SKM-1 (cell line): ENCODE results near the gene GALNT2.
A peak's percentile ranks its signal among the peaks of the same experiment; 100 is the strongest.

Experiments used
- DNase-seq: peaks from one replicate; lab custom pipeline; 2025; ENCODE audit not compliant: unreplicated experiment; lab: John Stamatoyannopoulos, UW

The GALNT2 gene

DNA sequence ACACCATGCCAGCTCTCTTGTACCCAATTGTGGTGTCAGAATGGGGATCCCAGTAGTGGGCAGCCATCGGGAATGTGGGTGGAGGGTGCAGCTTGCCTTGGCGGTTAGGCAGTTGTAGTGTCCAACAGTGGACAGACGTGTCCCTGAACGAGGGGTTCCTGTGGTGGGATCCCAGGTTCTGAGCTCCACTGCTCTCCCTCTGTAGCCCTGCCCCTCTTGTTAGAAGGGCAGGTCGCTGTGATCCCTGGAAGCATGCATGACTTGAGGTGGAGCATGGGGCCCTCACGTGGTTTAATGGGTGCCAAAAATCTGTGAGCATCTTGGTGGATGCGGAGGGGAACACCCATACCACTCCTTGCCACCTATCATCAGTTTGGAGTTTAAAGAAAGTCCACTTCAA, 4.3 kb downstream of the GALNT2 start:
- no peak for DNase-seq

DNA sequence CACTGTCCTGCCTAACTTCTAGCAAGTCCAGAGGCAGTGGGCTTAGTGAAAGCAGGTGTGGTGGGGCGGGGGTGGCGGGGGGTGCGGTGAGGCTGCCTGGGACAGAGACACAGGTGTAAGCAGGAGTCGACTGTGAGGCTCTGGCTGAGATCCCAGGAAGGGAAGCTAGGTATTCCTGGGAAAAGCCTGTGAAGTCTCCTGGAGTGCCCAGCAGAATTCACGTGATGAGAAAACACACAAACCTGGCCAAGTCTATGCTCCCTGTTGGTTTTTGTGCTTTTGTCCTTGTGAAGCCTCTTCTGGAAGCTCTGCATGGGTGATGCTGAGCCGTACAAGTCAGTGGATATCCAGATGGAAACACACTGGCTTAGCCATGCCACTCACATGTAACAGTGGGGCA, 5.3 kb downstream of the GALNT2 start:
- DNase-seq = no peak

DNA sequence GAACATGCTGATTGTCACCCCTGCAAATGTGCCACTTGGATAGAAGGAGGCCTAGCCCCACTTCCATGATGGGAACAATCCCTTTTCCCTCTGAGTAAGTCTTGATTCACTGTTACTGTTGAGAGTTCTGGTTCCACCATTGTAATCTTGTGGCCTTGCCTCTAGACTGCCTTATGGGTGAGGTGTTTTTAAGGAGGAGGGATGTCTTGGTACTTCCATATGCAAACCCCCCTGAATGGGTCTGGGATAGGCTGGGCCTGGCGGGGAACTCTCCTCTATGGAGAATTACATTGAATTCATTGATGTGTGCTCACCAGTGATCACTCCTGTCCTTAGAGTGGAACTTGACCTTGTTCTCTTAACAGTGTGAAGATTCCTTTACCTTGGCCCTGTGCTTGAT, 5.8 kb downstream of the GALNT2 start:
- no peak for DNase-seq

DNA sequence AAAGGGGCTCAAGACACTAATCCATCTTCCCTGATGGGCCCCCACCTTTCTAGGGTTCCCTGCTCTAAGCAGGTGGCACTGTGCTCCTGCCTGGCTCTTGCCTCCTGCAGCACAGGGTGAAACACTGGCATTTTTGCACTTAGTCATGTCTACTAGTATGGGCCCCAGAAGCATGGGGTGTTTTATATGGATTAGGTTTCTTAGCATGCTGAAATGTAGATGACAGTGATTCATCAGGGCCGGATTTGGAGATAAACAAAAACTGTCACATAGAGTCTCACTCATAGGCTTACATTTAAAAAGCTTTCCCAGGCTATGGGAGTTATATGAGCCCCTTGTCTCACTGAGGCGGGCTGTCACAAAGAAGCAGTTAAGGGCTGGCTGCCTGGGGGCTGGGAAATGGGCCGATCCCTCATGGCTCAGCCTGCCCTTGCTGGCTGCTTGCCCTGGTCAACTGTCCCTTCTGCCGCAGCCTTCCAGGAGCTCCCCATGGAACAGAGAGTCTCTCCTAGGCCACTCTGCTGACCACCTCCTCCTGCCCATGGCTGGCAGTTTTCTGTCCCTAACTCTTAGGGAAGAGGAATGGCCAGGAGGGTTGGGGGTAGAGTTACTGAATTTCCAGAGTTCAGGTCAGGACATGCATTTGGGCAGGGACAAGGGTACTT, 6.5 kb downstream of the GALNT2 start:
- DNase-seq = no peak

DNA sequence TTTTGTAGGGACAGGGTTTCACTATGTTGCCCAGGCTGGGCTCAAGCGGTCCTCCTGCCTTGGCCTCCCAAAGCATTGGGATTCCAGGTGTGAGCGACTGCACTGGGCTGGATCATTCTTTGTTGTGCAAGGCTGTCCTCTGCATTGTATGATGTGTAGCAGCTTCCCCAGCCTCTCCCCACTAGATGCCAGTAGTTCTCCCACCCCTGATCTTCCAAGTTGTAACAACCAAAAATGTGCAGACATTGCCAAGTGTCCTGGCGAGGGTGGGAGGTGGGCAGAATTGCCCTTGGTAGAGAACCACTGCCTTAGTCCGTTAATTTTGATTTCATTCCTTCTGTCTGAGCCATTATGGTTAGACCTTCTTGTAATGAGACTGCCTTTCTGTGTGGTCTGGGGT, 7.2 kb downstream of the GALNT2 start:
- DNase-seq = no peak

DNA sequence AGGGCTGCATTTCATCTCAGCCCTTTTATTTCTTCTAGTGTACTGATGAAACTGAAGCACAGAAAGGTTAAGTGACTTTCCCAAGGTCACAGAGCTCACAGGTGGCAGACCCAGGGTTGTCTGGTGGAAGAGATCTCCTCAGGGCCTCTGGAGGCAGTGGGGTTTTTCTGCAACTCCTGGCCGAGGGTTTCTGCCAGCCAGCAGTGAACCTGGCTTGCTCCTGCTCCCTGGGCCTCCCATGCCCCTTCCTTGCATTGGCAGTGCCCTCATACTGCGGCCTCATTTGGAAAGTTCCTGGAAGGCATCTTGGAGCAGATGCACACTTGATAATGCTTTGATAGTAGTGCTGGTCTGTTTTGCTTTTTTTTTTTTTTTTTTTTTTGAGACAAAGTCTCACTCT, 7.7 kb downstream of the GALNT2 start:
- DNase-seq = no peak

DNA sequence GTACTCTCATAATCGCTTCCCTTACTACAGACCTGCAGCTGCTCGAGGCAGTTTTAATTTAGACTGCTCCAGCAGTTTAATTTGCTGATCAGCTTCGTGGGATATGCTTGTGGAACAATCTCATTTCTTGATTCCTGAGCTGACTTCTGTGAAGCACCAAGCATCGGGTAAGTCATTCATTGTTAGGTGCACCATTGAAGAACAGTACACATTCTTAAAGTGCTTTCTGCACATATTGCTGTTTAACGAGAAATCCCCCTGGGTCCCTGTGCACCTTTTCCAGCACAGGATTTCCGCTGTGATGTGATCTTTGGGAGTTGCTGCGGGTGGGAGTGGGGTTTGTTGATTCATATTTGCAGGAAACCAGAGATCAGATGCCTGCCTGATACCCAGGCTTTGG, 9.1 kb downstream of the GALNT2 start:
- DNase-seq = no peak

DNA sequence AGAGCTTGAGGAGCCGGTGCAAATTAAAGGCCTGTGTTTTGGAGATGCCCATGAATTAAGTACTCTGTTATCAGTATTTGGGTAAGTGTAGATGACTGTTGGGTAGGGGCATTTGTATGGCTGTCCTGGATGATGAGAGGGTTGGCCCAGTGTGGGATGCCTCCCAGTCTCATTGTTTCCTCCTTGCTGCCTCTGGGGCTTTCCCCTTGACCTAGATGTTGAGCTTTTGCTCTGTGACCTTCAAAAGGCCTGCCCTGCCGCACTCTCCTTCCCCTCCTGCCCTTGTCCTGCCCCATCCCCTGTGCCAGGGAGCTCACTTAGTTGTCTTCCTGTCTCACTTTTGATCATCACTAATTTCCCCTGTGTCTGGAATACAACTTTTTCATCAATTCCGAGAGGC, 10.0 kb downstream of the GALNT2 start:
- DNase-seq = no peak

DNA sequence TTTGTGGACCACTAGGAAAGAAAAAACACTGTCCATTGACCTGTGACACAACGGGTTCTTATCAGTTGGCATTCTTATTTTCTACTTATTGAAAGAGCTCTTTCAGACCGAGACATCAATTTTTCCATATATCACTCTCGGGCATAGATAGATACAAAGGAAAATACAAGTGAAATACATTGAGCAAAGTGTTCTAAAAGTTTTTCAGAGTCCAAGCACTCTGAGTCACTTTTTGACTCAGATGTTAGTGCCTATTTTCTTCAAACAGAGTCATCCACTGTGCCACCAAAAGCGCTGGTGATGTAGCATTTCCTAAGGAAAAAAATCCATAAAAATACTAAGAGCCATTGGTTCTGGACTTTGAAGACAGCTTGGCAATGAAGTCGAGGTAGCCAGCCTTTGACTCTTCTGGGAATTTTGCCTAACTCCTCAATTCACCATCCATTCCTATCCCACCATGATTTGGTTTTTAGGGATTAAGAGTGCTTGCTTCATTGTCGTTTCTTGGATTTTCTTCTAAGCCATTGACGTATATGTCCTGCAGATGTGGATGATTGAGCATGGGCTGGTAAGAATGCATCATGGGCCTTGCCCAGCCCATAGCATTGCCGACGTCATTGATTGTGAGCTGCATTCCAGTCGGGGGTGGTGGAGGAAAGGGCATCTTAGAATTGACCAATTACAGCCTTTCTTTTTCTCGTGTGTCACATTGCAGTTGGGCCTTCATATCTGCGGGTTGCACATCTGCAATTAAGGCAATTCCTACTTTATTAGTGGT, 10.6 kb downstream of the GALNT2 start:
- DNase-seq = no peak

DNA sequence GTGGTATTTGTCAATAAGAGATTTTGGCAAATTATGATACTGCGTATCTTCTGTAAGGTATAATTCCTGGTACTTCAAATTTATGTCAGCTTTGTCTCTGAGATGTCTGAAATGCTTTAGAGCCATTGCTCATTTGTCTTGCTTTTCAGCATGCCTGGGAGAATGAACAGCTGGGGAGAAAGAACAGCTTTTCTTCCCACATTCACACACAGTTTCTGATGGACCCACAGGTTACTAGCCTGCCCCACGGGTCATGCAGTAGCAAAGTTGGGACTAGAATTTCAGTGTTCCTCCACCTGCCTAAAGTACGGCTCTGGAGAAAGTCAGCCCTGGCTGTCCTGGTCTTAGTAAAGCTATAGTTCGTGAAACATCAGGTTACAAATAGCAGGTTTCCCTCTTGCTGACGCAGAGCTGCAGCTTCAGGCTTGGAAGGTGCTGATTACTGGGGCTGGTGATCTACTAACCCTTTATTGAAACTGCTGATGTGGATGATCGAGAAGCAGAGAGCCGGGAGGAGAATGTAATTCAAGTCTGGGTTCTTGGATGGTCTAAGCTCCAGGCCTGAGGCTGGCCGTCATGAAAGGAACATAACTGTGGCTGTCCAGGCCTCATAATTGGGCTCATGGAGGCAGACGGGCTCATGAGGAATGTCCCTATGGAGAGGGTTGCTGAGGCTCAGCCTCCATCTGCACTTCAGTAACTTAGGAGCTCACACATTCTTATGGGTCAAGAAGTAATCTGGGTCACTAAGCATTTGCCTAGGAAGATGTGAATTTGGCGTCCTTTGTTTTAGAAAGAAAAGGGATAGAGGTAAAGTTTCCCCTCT, 12.4 kb downstream of the GALNT2 start:
- DNase-seq = no peak

DNA sequence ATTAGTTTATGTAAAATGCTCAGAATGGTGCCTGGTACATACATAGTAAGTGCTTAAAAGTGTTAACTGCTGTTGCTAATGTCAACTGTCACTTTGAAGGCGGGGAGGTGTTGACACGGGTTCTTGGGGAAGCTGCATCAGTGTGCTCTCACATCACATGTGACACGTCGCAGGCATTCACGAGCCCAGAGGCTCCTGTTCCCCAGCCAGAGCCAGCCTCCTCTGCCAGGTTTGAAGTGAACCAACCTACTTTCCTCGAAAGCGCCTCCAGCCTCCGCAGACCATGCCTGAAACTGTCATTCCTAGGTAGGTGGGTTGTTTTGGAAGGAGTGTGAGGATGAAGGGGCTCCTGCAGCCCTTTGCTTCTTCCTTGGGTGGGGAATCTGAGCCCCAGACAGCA, 13.8 kb downstream of the GALNT2 start:
- DNase-seq = no peak

DNA sequence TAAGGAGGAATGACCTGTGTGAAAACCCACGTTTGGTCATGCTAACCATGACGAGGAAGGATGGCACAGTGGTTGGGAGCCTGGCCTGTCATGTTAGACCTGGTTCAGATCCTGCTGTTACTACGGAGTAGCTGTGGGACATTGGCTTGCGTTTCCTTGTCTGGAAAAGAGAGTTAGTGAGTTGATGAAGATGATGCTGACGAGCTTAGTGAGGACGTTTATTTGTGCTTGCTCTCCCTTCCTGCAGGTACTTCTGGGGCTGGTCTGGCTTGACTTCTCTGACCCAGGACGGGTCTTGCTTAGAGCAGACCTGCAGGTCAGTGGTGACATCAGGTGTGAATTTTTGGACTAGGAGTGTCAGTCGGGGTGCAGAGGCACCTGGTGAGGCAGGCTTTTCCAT, 14.7 kb downstream of the GALNT2 start:
- DNase-seq = no peak

DNA sequence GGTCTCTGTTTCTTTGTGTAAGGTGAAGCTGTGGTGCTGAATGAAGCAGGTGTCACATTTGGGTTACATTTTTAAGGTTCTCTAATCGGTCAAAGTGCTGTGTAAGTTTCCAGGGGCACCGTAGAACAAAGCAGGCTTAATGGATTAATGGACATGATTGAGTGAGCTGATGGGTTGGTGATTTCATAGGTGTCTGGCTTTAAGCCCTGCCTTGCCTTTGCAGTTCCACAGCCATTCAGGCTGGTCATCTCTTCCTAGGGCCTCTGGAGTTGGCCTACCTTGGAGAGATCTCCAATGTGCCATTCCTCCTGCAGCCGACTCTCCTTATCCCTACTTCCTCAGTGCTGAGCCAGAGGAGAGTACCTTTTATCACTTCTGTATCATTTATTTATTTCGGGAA, 15.2 kb downstream of the GALNT2 start:
- no peak for DNase-seq

DNA sequence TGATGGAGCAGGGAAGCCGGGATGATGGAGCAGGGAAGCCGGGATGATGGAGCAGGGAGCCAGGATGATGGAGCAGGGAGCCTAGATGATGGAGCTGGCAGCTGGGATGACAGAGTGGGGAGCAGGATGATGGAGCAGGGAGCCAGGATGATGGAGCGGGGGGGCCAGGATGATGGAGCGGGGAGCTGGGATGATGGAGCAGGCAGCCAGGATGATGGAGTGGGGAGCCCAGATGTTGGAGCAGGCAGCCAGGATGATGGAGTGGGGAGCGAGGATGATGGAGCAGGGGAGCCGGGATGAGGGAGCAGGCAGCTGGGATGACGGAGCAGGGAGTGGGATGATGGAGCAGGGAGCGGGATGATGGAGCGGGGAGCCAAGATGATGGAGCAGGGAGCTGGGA, 16.0 kb downstream of the GALNT2 start:
- DNase-seq = no peak

DNA sequence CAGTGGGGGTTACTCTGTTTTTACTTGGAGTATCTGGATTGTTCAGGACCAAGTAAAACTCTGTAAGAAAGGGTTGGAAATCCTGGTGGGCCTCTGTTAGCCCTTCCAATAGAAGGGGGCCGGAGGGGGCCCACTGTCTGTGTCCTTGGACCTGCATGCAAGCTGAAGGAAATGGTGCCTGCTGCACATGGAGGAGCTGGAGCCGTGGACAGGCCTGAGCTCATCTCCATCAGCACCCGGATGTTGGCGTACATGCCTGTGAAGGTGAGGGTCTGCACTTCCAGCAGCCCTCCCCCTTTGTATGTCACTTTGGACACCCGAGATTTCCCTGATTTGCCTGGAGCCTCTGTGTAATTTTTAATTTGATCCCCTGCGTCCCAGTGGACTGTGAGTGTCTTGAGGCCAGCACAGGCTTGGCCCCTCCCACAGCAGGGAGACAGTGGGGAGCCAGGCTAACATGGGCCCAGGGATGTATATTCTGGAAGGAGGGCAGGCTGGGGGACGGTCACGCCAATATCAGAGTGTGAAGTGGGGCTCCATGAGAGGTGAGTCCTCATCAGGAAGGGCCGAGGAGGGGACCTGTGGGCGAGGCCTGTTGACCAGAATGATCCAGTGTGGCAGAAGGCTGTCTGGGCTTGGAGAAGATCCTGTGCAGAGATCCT, 16.8 kb downstream of the GALNT2 start:
- no peak for DNase-seq

DNA sequence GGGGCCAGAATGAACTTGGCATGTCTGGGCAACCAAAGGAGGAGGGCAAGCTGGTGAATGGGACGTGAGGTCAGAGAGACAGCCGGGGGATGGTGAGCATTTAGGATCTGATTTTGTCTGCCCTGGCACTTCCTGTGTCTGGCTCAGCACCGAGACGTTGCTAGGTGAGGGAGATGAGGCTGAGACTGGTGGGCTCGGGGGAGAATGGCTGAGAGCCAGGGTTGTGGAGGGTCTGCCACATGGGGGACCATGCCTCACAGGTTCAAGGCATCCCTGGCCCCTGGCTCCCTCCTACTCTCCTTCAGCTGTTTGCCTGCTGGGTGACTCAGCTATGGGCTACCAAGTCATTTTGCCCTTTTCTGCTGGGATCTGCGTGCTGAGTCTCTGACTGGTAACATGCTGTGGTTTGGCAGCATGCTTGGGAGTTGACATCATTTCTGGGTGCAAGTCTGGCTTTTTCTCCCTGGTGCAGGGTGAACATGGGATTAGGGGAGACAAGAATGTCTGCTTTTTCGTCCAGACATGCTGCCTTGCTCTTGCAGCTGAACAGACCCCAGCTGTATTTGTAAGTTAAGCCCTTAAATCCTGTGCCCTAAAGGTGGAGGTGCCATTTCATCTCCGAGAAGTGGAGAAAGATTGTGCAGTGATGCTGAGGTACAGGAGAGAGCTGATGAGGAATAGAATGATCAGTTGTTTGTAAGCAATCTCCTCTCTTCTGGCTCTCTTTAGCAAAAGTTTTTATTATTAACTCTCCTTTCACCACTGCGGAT, 17.6 kb downstream of the GALNT2 start:
- peak; percentile 48 for DNase-seq

DNA sequence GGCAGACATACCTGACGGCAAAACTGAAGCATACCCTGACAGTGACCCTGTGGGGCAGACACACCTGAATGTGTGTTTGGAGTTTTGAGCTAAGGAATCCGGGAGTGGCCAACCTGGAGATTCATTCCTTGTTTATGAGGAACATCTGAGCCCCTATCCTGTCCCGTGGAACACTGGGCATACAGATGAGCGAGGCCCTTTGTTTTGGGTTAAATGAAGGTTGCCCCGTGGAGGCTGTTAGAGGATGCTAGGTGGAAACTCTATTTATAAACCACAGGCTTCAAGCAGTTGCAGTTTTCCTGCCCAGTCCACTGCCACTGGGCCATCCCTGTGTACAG, 18.1 kb downstream of the GALNT2 start:
- DNase-seq = no peak

DNA sequence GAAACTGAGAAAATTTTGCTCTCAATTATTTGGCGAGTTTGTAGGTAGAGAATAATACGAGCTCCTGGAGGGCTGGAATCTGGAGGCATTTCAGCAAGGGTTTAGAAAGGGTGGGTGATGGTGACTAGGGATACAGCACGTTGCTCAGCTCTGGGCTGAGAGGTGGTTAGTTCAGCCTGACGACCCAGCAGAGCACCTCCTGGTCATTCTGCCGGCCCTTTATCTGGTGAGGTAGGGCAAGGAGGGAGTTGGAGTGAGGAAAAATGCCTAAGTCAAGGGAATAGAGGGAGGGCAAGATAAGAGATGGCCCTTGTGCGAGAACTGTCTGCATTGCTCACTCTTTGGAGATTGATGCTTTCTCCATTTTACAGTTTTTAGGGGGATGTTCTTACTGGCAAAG, 19.1 kb downstream of the GALNT2 start:
- no peak for DNase-seq

DNA sequence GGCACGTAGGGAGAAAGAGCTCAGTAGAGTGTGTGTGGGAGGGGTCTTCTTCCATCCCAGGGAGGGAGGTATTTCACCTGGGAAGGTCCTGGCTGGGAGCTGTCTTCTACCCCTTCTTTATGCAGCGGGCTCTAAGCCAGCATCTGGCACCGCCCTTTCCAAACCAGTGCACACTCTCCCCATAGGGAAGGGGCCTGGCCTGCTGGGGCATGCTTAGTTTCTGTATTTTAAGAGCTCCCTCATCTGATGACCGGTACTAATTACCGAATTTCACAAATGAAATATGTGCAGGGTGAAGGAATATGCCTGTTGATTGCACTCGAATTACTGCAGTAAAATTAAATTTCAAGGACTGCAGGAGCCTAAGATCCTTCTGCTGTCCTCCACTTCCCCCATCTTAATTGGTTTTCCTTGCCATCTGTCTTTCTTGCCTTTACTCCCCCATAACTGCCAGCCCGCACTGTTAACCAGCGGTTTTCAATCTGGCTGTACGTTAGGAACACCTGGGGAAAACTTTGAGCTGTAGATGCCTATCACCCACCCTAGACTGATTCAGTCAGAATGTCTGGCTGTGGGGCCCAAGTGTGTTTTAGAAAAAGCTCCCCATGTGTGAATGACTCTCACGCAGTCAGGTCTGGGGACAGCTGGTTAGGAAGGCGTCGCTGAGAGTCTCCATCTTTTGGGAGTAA, 20.1 kb downstream of the GALNT2 start:
- no peak for DNase-seq

DNA sequence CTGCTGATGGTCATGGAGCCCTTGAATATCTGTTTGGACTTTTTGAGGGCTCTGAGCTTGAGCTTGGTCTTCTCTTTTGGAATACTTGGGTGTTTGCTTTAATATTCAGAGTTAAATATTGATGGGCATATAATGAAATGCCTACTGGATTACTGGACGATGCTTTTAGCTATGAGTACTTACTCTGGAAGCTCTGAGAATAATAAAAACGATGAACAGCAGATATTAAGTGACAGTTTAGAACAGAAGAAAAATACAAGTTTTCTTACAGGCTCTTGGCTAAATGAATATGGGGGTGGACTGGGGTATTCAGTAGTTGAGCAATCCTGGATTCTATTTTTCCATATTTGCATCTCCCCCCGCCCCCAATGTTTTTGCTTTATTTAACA, 20.7 kb downstream of the GALNT2 start:
- DNase-seq = no peak
